Tongue (tissue), 3 donors: Measurements from ENCODE around the gene P2RX6. TPM values are rescaled to one million over a fixed set of nuclear protein-coding genes. Genes with fewer than 3 reads are reported as not detected.
A peak's percentile ranks its signal among the peaks of the same experiment; 100 is the strongest.

ENCODE experiments used
- DNase-seq: peaks from one replicate; pipeline ENCODE4 v3.0.0-alpha.2; 2015
- small RNA-seq: library from RNA; depleted of rRNA; stranded (forward); fragments of <200 nt; gene quantifications from one replicate; pipeline ENCODE3, GENCODE V24; 2014; ENCODE audit warnings: low replicate concordance
- total RNA-seq: library from RNA; depleted of rRNA; stranded (reverse); fragments of >200 nt; gene quantifications from one replicate; pipeline ENCODE4 v1.2.3, GENCODE V29; 2014

P2RX6 gene
- total RNA-seq, 1 donor from 2014 or later: 19.3 TPM

- no peak for DNase-seq
These were observed 60.7 kb downstream of the P2RX6 start for GRCh38 chr22:21075516-21076138.

GRCh38 chr22:21076912-21077625, 62.1 kb downstream of the P2RX6 start:
- peak; percentile 60 for DNase-seq

Small RNA genes lying within 50 kb of the gene (small RNA-seq; reads per million reads assigned to genes)
- not detected for gene MIR649

Other genes with a start within 250 kb of the P2RX6 start
- gene SERPIND1, start 241.1 kb upstream of the P2RX6 start, total RNA-seq: not detected
- gene PI4KA, start 156.4 kb upstream of the P2RX6 start, total RNA-seq: 38.1 TPM
- gene SNAP29, start 156.2 kb upstream of the P2RX6 start, total RNA-seq: 8.4 TPM
- gene CRKL, start 97.8 kb upstream of the P2RX6 start, total RNA-seq: 69.5 TPM
- 0.21 TPM for gene AIFM3, start 47.9 kb upstream of the P2RX6 start, total RNA-seq
- 38.3 TPM for gene LZTR1, start 32.9 kb upstream of the P2RX6 start, total RNA-seq
- 27.7 TPM for gene THAP7, start 13.0 kb upstream of the P2RX6 start, total RNA-seq
- 0.41 TPM for gene SLC7A4, start 17.4 kb downstream of the P2RX6 start, total RNA-seq
- gene LRRC74B, start 30.8 kb downstream of the P2RX6 start, total RNA-seq: not detected